Epithelial cell of prostate (primary cell): ENCODE measurements around the gene NADSYN1.
"Not testable (repeated sequence)": the region's sequence is repeated elsewhere in the genome, so short reads cannot be mapped to it uniquely, and the experiment has no call there.

Experiments used
- DNase-seq: peaks from one replicate; pipeline ENCODE4 v3.0.0-alpha.2; 2011; ENCODE audit warnings: low read depth, low spot score
- H3K27ac ChIP-seq: fragments of 450-650 bp; 2 replicates; pipeline ENCODE4 v1.5.1; 2017; ENCODE audit warnings: mild to moderate bottlenecking

Gene NADSYN1

DNA sequence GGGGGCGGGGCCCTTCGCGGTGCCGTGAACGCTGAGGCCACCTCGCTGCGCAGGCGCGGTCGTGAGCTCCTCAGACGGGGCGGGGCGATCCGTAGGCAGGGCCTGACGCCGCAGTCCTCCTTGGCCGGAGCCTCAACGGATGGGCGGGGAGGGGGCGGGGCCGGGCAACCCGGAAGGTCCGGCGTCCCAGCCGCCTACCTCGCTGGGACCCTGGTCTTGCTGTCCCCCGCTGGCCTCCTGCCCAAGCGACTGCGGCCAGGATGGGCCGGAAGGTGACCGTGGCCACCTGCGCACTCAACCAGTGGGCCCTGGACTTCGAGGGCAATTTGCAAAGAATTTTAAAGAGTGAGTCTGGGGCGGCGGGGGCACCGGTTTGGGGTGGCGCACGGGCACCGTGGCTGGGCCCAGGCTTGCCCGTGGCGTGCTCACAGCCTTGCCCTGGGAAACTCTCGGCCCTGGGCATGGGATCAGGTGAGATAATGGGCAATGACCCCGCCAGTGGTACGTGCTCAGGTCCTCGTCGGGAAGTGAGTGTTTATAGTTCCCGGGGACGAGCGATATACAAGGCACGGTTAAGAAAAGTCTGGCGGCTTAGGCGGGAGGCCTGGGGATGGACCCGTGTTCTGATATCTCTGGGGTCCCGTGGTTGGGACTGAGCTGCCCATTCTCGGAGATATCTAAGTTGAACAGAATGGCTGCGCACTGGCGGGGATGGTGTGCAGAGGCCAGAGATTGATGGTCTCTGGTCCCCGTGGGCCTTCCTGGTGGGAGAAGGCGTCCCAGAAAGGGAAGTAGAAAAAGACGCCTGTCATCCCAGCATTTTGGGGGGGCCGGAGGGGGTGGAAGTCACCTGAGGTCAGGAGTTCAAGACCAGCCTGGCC, at the start of gene NADSYN1:
TSS of gene NADSYN1 (plus strand) at position 167 of the 881 bp plus-strand sequence. CDS start at position 261, 94 bp downstream.
- peak; percentile 45 for DNase-seq

DNA sequence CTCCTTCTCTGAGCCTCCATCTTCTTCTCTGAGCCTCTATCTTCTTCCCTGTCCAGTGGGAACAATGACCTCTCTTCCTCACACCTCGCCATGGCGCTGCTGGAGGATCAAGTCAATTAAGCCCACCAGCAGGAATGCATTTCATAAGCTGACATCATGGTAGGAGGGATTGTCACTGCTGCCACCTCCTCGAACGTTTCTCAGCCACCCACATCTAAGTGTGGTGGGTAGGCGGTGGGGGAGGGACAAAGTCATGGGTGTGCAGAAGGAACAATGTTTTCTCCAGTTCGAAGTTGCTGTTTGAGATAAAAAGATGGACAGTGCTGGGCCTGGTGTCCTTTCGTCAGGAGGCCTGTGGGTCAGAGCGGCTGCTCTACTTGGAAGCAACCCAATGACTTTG, 48.8 kb upstream of the NADSYN1 start:
- H3K27ac ChIP-seq = no peak overlapping the region
- DNase-seq = no peak

More for the DNA sequence above, at the start of gene NADSYN1:
- peak within 1 kb of the TSS; percentile 57 for H3K27ac ChIP-seq

DNA sequence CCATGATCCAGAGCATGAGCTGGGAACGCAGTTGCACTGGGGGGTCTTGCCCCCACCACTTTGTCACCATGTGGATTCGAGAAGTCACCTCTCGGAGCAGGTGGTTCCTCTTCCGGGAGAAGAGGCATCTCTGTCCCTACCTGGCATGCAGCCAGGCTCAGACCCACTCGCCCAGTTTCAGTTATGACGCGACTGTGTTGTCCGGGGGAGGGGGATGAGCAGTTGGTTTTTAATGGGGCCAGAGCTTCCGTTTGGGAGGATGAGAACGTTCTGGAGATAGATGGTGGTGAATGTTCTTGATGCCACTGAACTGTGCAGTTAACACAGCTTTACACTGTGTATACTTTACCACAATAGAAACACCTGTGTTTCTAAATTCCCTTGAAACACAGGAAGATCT, 46.3 kb upstream of the NADSYN1 start:
- no peak for DNase-seq

DNA sequence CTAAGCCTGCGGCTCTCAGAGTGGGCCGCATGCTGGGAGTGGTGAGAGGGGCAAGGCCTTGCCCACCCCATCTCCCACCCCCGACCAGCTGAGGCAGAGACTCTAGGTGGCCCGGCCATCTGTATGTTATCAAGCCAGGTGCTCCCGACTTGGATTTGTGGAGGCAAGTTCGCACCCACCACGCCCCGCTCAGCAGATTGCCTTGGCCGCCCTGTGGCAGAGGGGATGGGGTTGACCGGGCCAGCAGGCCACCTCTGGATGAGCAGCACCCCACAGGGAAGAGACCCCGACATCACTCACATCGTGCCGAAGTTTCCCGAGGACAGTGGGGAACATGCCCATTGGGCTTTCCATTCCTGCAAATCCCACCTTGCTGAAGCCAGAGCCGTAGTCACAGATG, 45.6 kb upstream of the NADSYN1 start:
- DNase-seq = no peak
- no peak overlapping the region for H3K27ac ChIP-seq

More for the DNA sequence above, 46.3 kb upstream of the NADSYN1 start:
- H3K27ac ChIP-seq = no peak overlapping the region

DNA sequence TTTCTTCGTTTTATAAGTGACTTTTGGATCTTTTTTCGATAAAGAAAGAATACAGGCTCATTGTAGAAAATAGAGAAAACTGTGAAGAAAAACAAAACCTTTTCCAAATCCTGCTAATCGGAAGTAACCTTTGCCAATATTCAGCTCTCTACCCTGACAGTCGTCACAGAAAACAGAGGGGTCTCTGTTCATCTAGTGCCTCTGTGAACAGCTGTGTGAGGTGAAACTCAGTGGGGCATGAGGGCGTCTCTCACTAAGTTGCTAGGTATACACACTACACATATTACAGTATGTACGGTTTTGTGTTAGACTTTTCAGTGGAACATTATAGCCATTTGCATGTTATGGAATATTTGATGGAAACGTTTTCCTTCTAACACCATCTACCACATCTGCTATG, 44.2 kb upstream of the NADSYN1 start:
- no peak for DNase-seq

DNA sequence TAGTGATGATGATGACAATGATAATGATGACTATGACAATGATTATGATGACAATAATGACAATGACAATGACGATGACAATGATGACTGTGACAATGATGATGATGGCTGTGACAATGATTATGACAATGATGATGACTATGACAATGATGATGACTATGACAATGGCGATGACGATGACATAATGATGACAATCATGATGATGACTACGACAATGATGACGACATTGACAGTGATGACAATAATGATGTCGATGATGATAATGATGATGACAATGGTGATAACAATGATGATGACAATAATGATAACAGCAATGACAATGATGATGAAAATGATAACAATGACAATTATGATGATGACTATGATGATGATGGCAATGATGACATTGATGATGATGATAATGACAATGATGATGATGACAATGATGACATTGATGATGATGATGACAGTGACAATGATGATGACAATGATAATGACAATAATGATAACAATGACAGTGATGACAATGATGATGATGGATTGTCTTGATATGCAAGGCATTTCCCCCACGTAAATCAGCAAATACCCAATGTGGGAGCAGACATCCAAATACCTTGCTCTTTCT, 42.5 kb upstream of the NADSYN1 start:
- DNase-seq = no peak
- H3K27ac ChIP-seq = no peak overlapping the region

More for the DNA sequence above, 44.2 kb upstream of the NADSYN1 start:
- H3K27ac ChIP-seq = no peak overlapping the region

DNA sequence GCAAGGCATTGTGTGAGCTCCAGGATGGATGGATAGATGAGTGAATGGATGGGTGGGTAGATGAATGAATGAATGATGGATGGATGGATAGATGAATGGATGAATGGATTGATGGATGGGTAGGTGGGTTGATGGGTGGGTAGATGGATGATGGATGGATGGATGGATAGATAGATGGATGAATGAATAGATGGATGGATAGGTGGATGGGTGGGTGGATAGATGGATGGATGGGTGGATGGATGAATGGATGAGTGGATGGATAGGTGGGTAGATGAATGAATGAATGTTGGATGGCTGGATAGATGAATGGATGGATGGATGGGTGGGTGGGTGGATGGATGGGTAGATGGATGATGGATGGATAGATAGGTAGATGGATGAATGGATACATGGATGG, 38.4 kb upstream of the NADSYN1 start:
- DNase-seq = no peak
- H3K27ac ChIP-seq = no peak overlapping the region

DNA sequence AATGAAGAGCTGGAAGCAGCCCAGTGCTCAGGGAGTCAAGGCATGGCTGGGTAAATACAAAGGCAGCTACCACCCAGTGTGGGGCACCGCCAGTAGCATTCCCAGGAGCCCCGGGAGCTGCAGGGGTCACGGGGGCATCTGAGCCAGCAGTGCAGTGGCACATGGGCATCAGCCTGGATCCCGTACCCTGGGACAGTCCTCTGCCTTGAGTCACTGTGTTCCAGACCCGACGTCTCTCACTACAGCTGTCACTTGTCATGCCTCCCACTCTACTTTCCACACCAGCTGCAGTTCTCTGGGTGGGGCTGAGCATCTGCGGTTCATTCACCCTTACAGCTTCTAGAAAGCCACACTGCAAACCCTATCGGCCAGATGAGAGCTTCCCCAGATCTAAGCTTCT, 34.4 kb upstream of the NADSYN1 start:
- no peak overlapping the region for H3K27ac ChIP-seq
- DNase-seq = no peak

DNA sequence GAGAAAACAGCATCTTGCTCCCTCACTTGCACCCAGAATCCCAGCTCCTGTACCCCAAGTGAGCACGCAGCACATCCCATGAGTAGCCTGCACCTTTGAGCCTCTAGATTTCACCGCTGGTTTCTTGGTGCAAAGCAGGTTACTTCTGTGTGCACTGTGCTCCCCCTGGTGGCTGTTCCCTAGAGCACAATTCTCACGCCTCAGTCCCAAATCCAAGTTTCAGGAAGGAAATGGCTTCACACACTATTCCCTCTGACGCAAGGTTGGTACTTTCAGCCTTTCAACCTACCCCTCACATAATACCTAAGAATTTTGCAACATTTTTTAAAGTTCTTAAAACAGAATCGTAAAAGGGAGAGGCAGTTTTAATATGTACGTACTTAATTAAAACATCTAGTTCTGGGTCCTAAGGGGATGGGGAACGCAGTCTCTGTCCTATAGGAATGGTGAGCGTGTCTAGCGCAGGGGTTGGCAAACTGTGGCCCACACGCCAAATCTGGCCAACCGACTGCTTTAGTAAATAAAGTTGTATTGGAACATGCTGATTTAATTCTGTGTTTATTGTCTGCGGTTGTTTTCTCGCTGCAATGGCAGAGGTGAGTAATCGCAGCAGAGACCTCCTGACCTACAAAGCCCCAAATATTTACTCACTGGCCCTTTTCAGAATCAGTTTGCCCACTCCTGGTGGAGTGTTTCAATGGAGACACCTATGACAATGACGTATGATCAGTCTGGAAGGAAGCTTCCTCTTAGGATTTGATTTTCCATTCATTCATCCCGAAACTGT, 32.4 kb upstream of the NADSYN1 start:
- DNase-seq = no peak

DNA sequence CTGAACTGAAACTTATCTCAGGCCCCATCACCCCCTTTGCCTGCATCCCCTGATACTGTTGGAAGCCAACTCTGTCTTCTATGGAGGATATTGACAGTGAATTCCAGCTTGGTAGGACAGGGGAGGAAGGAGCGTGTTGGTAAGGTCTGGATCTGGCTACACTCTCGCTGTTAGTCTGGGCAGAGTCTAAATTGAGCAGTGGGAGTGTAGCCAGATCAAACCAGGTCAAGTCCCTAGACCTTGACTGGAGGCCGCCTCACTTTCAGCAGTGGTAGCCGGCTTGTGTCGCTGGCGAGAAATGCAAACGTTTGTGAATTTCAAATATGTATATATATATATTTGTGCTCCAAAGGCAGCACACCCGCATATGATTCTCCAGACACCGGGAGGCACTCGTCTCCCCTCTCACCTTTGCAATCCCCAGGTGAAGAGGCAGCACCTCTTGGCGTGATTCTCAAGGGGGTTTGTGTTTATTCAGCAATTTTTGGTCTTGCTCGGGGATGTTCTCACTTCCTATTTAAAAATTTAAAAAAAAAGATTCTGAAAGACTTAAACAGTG, 31.5 kb upstream of the NADSYN1 start:
- H3K27ac ChIP-seq = no peak overlapping the region
- DNase-seq = no peak

More for the DNA sequence above, 32.4 kb upstream of the NADSYN1 start:
- no peak overlapping the region for H3K27ac ChIP-seq

DNA sequence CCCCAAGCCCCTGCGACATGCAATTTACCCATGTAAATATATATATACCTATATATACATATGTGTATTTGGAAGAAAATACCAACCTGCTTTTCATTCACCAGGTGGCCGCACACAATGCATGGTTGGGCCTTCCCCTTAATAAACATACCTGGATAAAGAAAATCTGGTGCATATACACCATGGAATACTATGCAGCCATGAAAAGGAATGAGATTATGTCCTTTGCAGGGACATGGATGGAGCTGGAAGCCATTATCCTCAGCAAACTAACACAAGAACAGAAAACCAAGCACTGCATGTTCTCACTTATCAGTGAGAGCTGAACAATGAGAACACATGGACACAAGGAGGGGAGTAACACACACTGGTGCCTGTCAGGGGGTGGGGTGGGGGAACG, 30.7 kb upstream of the NADSYN1 start:
- H3K27ac ChIP-seq, DNase-seq: not testable (repeated sequence)

DNA sequence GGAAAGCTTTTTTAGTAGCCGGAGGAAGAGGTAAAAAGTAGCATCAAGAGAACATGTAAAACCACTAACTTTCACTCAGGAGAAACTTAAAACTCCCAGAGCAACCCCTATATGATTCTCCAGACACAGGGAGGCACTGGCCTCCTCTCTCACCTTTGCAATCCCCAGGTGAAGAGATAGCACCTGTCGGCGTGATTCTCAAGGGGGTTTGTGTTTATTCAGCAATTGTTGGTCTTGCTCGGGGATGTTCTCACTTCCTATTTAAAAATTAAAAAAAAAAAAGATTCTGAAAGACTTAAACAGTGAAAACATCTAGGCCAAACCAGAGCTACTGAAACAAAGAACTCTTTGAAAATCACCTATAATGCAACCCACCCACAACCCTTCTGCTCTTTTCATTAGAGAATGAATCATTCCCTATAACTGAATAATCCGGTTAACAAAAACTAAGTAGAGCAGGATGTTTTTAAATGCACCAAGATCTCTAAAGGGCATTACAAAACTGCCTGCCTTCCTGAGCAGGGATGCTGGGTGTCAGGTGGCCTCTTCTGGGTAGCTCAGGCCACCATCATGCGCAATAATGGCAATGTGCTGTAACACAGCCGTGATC, 29.7 kb upstream of the NADSYN1 start:
- H3K27ac ChIP-seq = no peak overlapping the region
- DNase-seq = no peak

DNA sequence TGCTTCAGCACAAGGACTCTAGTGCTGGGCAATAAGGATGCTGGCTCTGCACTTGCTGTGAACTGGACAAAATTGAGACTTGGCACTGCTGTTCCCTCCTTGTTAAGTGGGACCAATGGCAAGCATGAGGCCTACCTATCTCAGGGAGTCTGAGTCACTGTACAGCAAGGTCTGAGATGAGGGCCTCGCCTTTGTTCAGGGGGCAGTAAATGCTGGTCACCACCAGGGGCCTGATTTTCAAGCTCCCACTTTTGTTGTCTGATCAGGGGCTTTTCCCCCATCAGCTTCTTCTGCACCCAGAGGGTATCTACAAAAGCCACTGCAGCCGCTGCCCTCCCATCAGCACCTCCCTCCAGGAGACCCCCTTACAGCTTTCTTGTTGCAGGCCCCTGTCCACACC, 27.6 kb upstream of the NADSYN1 start:
- H3K27ac ChIP-seq = no peak overlapping the region
- DNase-seq = no peak

DNA sequence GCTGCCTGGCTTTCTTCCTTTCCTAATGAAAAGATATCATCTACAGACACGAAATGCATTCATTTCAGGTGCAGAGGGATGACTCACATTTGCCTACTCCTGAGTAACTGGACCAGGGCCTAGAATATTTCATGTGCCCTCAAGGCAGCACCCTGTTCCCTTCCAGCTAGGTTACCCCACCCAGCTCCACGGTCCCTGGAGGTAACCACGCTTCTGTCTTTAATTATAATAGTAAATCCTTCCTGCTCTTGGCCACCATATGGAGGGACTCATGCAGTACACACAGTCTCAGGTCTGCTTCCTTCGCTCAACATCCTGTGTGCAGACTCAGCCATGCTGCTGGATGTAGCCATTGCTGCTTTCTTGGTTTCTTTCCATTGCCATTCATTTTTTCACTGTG, 27.1 kb upstream of the NADSYN1 start:
- peak; percentile 66 for DNase-seq
- no peak overlapping the region for H3K27ac ChIP-seq

DNA sequence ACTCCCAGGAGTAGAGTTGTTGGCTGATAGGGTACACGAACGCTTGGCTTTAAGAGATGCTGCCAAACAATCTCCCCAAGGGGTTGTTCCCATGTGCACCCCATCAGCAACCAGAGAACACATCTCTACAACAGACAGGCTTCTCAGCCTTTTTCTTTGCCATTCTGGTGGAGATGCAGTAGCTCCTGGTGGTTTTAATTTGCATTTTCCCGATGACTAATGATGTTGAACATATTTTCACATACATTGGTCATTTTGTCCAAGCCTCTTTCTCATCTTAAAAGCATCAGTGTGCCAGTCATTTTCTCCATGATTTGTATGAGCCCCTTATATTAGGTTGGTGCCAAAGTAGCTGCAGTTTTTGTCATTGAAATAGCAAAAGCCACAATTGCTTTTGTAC, 26.6 kb upstream of the NADSYN1 start:
- DNase-seq = no peak
- no peak overlapping the region for H3K27ac ChIP-seq

DNA sequence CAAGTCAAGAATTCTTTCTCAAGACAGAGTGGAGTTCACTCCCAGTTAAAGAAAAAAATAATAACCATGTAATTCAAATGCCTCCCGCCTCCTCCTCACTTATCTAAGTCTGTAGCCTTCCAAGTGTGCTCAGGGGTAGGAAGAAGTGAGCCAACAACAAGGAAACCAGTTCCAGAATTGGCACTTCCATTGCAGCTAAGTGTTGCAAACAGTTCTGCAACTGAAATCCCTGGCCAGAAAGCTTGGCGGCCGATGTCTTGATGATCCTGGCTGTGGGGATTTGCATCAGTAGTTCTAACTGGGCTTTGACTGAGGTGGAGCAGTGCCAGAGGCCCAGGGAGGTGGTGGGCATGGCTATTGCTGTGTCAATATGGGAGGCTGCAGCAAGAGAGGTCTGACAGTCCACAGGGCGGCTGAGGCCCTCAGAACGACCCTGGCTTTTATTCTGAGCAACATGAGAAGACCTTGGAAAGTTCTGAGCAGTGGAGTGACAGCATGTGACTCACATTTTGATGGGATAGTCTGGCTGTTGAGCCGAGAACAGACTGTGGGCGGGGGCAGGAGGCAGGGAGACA, 24.1 kb upstream of the NADSYN1 start:
- no peak overlapping the region for H3K27ac ChIP-seq
- no peak for DNase-seq

DNA sequence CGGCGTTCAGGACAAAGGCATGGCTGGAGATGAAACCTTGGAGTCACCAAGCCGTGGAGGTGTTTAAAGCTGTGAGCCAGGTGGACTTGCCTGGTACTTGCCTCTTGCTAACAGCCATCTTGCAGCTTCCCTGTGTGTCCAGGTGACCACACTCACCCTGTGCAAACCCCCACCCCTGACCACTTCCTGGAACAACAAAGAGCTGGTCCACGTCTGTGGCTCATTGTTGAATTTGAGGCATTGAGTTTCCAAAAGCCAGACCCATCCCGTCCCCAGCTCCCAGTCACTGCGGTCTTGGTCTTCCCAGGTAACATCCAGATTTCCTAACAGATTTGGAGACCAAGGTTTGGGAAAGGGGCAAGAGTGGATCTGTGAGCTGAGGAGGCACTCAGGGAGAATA, 23.3 kb upstream of the NADSYN1 start:
- DNase-seq = no peak
- no peak overlapping the region for H3K27ac ChIP-seq

DNA sequence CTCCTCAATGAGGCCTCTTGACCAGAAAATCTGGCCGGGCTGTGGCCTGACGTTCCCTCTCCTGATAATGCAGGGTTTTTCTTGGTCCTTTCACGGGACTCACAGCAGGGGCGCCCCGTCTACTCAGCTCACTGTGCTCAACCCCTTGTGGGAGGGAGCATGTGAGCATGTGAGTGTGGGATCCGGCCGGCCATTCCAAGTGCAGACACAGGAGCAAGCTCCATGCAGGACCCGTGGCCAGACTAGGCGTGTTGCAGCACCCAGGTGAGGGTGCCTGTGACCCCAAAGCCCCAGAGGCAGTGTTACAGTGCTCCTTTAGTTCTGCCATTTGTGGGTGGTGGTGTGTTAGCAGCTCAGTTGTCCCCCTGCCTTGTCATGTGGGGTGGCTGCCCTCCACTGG, 22.8 kb upstream of the NADSYN1 start:
- no peak overlapping the region for H3K27ac ChIP-seq
- DNase-seq = no peak

DNA sequence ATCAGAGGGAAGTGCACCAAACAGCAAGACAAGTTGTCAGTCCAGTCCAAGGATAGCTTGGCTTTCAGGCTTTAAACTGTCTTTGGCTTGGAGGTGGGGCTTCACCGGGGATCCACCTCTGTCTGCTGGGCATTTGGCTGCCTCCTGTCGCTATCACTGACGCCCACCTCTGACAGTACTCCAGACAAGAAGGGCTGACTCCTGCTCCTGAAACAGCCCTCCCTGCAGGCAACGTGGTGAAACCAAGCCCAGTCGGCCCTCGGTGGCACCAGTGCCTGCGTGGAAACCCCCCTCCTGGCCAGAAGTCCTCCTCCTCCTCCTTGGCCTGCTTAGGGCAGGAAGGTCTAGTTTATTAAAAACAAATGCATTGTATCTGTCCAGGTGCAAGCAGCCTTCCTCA, 21.7 kb upstream of the NADSYN1 start:
- H3K27ac ChIP-seq = no peak overlapping the region
- no peak for DNase-seq
